ENCODE data around the gene CSNK1D. TPM values are rescaled to one million over a fixed set of nuclear protein-coding genes. Genes with fewer than 3 reads are reported as not detected.

Gene CSNK1D
- polyA plus RNA-seq, 1 donor from 2014 or later, result 29.9 TPM

GRCh38 chr17:82318772-82319606 lies 45.5 kb upstream of the CSNK1D start:
- no peak overlapping the region for H2AFZ ChIP-seq (ENCODE audit: low read depth, low read length)
- H3K9me3 ChIP-seq (ENCODE audit: low read length), result no peaks in the 10 kb centered on the region
- TF ChIP-seq TAF1 (IDR thresholded peaks at IDR 0.05; ENCODE audit: low read depth) (no peak), POLR2AphosphoS5 (IDR thresholded peaks at IDR 0.05) (no peak), EZH2 (IDR thresholded peaks at IDR 0.05; ENCODE audit: borderline replicate concordance, insufficient read depth, low read length, poor library complexity, severe bottlenecking) (no peak), EP300 (conservative IDR thresholded peaks at IDR 0.05; ENCODE audit: poor library complexity, severe bottlenecking) (no peak), MXI1 (conservative IDR thresholded peaks at IDR 0.05; ENCODE audit: poor library complexity, severe bottlenecking) (no peak), RAD21 (conservative IDR thresholded peaks at IDR 0.05) (no peak), CTCF (IDR thresholded peaks at IDR 0.05; ENCODE audit: poor library complexity, severe bottlenecking) (no peak), REST (IDR thresholded peaks at IDR 0.05; ENCODE audit: borderline replicate concordance) (no peak)
- H4K20me1 ChIP-seq (ENCODE audit: insufficient read depth), result no peaks in the 10 kb centered on the region
- H3K9me2 ChIP-seq (ENCODE audit: insufficient read depth, low read length), result no peaks in the 10 kb centered on the region
- H3K4me2 ChIP-seq (ENCODE audit: low read length), result no peak overlapping the region
- H3K27me3 ChIP-seq (ENCODE audit: insufficient read depth, low read depth, low read length), result no peaks in the 10 kb centered on the region
- H3K36me3 ChIP-seq (ENCODE audit: insufficient read depth, low read length), result no peaks in the 10 kb centered on the region
- no peaks in the 10 kb centered on the region for H3K79me2 ChIP-seq (replicated peaks; ENCODE audit: insufficient read depth, low read length)
- no peak overlapping the region for H3K9ac ChIP-seq (ENCODE audit: low read length)
- no peaks in the 10 kb centered on the region for H3F3A ChIP-seq (ENCODE audit: insufficient read depth, low read length, poor library complexity, severe bottlenecking)
- H3K27ac ChIP-seq (ENCODE audit: low read length), result no peak overlapping the region
- H3K4me3 ChIP-seq (ENCODE audit: low read length), result no peak overlapping the region

- Histone ChIP-seq H3K9ac (ENCODE audit: low read length) (no peak overlapping the region), H3K4me3 (ENCODE audit: low read length) (no peak overlapping the region), H3K9me2 (ENCODE audit: insufficient read depth, low read length) (no peaks in the 10 kb centered on the region), H3K79me2 (replicated peaks; ENCODE audit: insufficient read depth, low read length) (no peaks in the 10 kb centered on the region), H3K27ac (ENCODE audit: low read length) (no peak overlapping the region), H2AFZ (ENCODE audit: low read depth, low read length) (no peak overlapping the region), H3K4me2 (ENCODE audit: low read length) (no peak overlapping the region), H3K9me3 (ENCODE audit: low read length) (no peaks in the 10 kb centered on the region), H3F3A (ENCODE audit: insufficient read depth, low read length, poor library complexity, severe bottlenecking) (no peaks in the 10 kb centered on the region), H4K20me1 (ENCODE audit: insufficient read depth) (no peaks in the 10 kb centered on the region), H3K36me3 (ENCODE audit: insufficient read depth, low read length) (no peaks in the 10 kb centered on the region), H3K27me3 (ENCODE audit: insufficient read depth, low read depth, low read length) (no peaks in the 10 kb centered on the region)
- TF ChIP-seq EZH2 (IDR thresholded peaks at IDR 0.05; ENCODE audit: borderline replicate concordance, insufficient read depth, low read length, poor library complexity, severe bottlenecking) (no peak), SMC3 (conservative IDR thresholded peaks at IDR 0.05; ENCODE audit: poor library complexity) (no peak), POLR2AphosphoS5 (IDR thresholded peaks at IDR 0.05) (no peak), MXI1 (conservative IDR thresholded peaks at IDR 0.05; ENCODE audit: poor library complexity, severe bottlenecking) (no peak)
Observed at GRCh38 chr17:82318169-82318498, 44.6 kb upstream of the CSNK1D start.

Measured in neural cell (in vitro differentiated cells).